IMR-90 (cell line): ENCODE data around the gene CCSER1. TPM values are rescaled to one million over a fixed set of nuclear protein-coding genes. Genes with fewer than 3 reads are reported as not detected.

Source experiments
- ATAC-seq: fragments of 200-7000 bp; cut with Tn5 transposase; 2 replicates; pipeline ENCODE4 v1.9.1; 2020; ENCODE audit warnings: low read depth, mild to moderate bottlenecking, moderate library complexity
- BruUV-seq: library from RNA; stranded (reverse); fragments of 400-500 nt; replicated peaks from 2 replicates; lab custom pipeline; 2021; lab: Mats Ljungman, UMichigan
- CTCF ChIA-PET: fragments of 300-600 bp; formaldehyde crosslinking; extraction: SDS; loops from one replicate; lab custom pipeline; 2021; ENCODE audit warnings: antibody characterized with exemption; lab: Yijun Ruan, JAX
- POLR2A ChIA-PET: fragments of 300-600 bp; sonication (Branson Sonifier 250); formaldehyde crosslinking; loops from one replicate; lab custom pipeline; 2022; ENCODE audit warnings: antibody characterized with exemption; ENCODE audit not compliant: unreplicated experiment; lab: Charles Lee
- DNase-seq: peaks from one replicate; pipeline ENCODE4 v3.0.0; 2013
- H2AFZ ChIP-seq: replicated peaks from 2 replicates; pipeline ENCODE3; 2013; ENCODE audit warnings: low read length, mild to moderate bottlenecking; ENCODE audit not compliant: poor library complexity
- H2AK5ac ChIP-seq: 2 replicates; pipeline ENCODE4 v1.6.1; 2013; ENCODE audit warnings: low read depth, low read length, inconsistent platforms
- H2AK9ac ChIP-seq: replicated peaks from 2 replicates; pipeline ENCODE3; 2013; ENCODE audit warnings: mild to moderate bottlenecking, low read depth, low read length, moderate library complexity; ENCODE audit not compliant: poor library complexity
- H2BK120ac ChIP-seq: 2 replicates; pipeline ENCODE4 v1.6.1; 2013; ENCODE audit warnings: low read depth, low read length, inconsistent platforms
- H2BK15ac ChIP-seq: 3 replicates; pipeline ENCODE4 v1.6.1; 2013; ENCODE audit warnings: low read depth, low read length, inconsistent platforms
- H2BK20ac ChIP-seq: 2 replicates; pipeline ENCODE4 v1.6.1; 2013; ENCODE audit warnings: low read depth, mild to moderate bottlenecking, inconsistent platforms, low read length, moderate library complexity
- H2BK5ac ChIP-seq: 2 replicates; pipeline ENCODE4 v1.6.1; 2013; ENCODE audit warnings: mild to moderate bottlenecking, low read depth, low read length, inconsistent platforms; ENCODE audit not compliant: poor library complexity, severe bottlenecking
- H3K14ac ChIP-seq: replicated peaks from 2 replicates; pipeline ENCODE4 v1.6.1; 2013; ENCODE audit warnings: low read depth, low read length, inconsistent platforms
- H3K18ac ChIP-seq: 2 replicates; pipeline ENCODE4 v1.6.1; 2013; ENCODE audit warnings: low read depth, low read length, control low read depth
- H3K23ac ChIP-seq: 2 replicates; pipeline ENCODE4 v1.6.1; 2013; ENCODE audit warnings: low read depth, low read length, inconsistent platforms
- H3K27ac ChIP-seq: 2 replicates; pipeline ENCODE4 v1.5.1; 2013; ENCODE audit warnings: mild to moderate bottlenecking, control low read depth, low read length; ENCODE audit not compliant: insufficient read depth
- H3K27me3 ChIP-seq: 2 replicates; pipeline ENCODE4 v1.6.1; 2013; ENCODE audit warnings: low read length; ENCODE audit not compliant: control insufficient read depth, insufficient read depth
- H3K36me3 ChIP-seq: 2 replicates; pipeline ENCODE4 v1.6.1; 2013; ENCODE audit warnings: low read length, mixed read lengths; ENCODE audit not compliant: control insufficient read depth, insufficient read depth
- H3K4ac ChIP-seq: 2 replicates; pipeline ENCODE4 v1.6.1; 2013; ENCODE audit warnings: low read depth, low read length, inconsistent platforms
- H3K4me1 ChIP-seq: 2 replicates; pipeline ENCODE4 v1.6.1; 2013; ENCODE audit warnings: low read length, mixed read lengths; ENCODE audit not compliant: control insufficient read depth, insufficient read depth
- H3K4me2 ChIP-seq: 2 replicates; pipeline ENCODE4 v1.6.1; 2013; ENCODE audit warnings: low read depth, mild to moderate bottlenecking, control low read depth, low read length, moderate library complexity
- H3K4me3 ChIP-seq: 2 replicates; pipeline ENCODE4 v1.5.1; 2013; ENCODE audit warnings: low read depth, mild to moderate bottlenecking, control low read depth, low read length, moderate library complexity; ENCODE audit not compliant: insufficient read depth
- H3K56ac ChIP-seq: 2 replicates; pipeline ENCODE4 v1.6.1; 2013; ENCODE audit warnings: low read length, inconsistent platforms; ENCODE audit not compliant: insufficient read depth; ENCODE audit errors: extremely low read depth
- H3K79me1 ChIP-seq, 2 experiments: 2 replicates each; pipeline ENCODE4 v1.6.1; 2013; ENCODE audit warnings: low read length in 2 of 2, inconsistent platforms in 1 of 2, low read depth in 1 of 2
- H3K9ac ChIP-seq: 2 replicates; pipeline ENCODE4 v1.6.1; 2013; ENCODE audit warnings: low read depth, low read length, control low read depth
- H3K9me1 ChIP-seq: 2 replicates; pipeline ENCODE4 v1.6.1; 2013; ENCODE audit warnings: low read length, inconsistent platforms; ENCODE audit not compliant: insufficient read depth
- H3K9me3 ChIP-seq: 2 replicates; pipeline ENCODE4 v1.6.1; 2013; ENCODE audit warnings: low read length; ENCODE audit not compliant: control insufficient read depth, insufficient read depth
- H4K20me1 ChIP-seq: 2 replicates; pipeline ENCODE4 v1.6.1; 2013; ENCODE audit warnings: low read length, inconsistent platforms; ENCODE audit not compliant: insufficient read depth
- H4K5ac ChIP-seq: 2 replicates; pipeline ENCODE4 v1.6.1; 2013; ENCODE audit warnings: mild to moderate bottlenecking, low read depth, low read length, control low read depth
- H4K8ac ChIP-seq, 2 experiments: 2 replicates each; pipeline ENCODE4 v1.6.1; 2013; ENCODE audit warnings: low read depth in 2 of 2, low read length in 2 of 2, control low read depth in 1 of 2, inconsistent platforms in 1 of 2
- H4K91ac ChIP-seq: 2 replicates; pipeline ENCODE4 v1.6.1; 2013; ENCODE audit warnings: low read depth, low read length, inconsistent platforms; ENCODE audit not compliant: insufficient read depth
- BHLHE40 ChIP-seq: fragments of 150-350 bp; IDR thresholded peaks from 2 replicates; pipeline ENCODE4 v1.6.1; 2016; ENCODE audit warnings: mild to moderate bottlenecking, low read depth, low read length
- CEBPB ChIP-seq: IDR thresholded peaks from 2 replicates; pipeline ENCODE4 v1.6.1; 2012; ENCODE audit warnings: low read depth, low read length, improper control_type of control experiment
- CHD1 ChIP-seq: IDR thresholded peaks from 2 replicates; pipeline ENCODE4 v1.6.1; 2012; ENCODE audit warnings: low read depth, low read length, improper control_type of control experiment
- FOS ChIP-seq: fragments of 150-350 bp; IDR thresholded peaks from 2 replicates; pipeline ENCODE4 v1.6.1; 2016; ENCODE audit warnings: low read depth, low read length
- MXI1 ChIP-seq: IDR thresholded peaks from 2 replicates; pipeline ENCODE4 v1.6.1; 2012; ENCODE audit warnings: low read depth, mild to moderate bottlenecking, low read length, moderate library complexity, borderline replicate concordance
- NFE2L2 ChIP-seq: fragments of 150-350 bp; IDR thresholded peaks from 2 replicates; pipeline ENCODE4 v1.6.1; 2016; ENCODE audit warnings: low read depth, mild to moderate bottlenecking, low read length
- POLR2A ChIP-seq: IDR thresholded peaks from 2 replicates; pipeline ENCODE4 v1.6.1; 2012; ENCODE audit warnings: mild to moderate bottlenecking, low read depth, low read length
- RAD21 ChIP-seq: IDR thresholded peaks from 2 replicates; pipeline ENCODE4 v1.6.1; 2012; ENCODE audit warnings: low read length, improper control_type of control experiment
- RCOR1 ChIP-seq: IDR thresholded peaks from 2 replicates; pipeline ENCODE4 v1.6.1; 2012; ENCODE audit warnings: mild to moderate bottlenecking, low read length, improper control_type of control experiment; ENCODE audit not compliant: insufficient replicate concordance
- RFX5 ChIP-seq: IDR thresholded peaks from 2 replicates; pipeline ENCODE4 v1.8.0; 2012; ENCODE audit warnings: low read depth, mild to moderate bottlenecking, low read length, moderate library complexity
- SMC3 ChIP-seq: fragments of 150-350 bp; IDR thresholded peaks from 2 replicates; pipeline ENCODE4 v1.6.1; 2016; ENCODE audit warnings: low read depth, mild to moderate bottlenecking, antibody characterized with exemption, low read length, moderate library complexity
- WGBS, 2 experiments: methylation state at CpG; one replicate each; pipeline versions ENCODE4 v1.1.5 to v1.1.7; 2013; ENCODE audit warnings: missing lambda C conversion rate in 2 of 2; ENCODE audit not compliant: insufficient read length in 1 of 2; ENCODE audit errors: extremely low coverage in 2 of 2; 5-methylcytosine and 5-hydroxymethylcytosine counted together
- dilution Hi-C: fragments of 300-500 bp; cut with HindIII; formaldehyde crosslinking; loops from one replicate; pipeline ENCODE4 v1.14.3; 2018; ENCODE audit warnings: low sequenced_read_pairs; ENCODE audit not compliant: unreplicated experiment
- in situ Hi-C: fragments of 300-500 bp; cut with MboI; formaldehyde crosslinking; loops from 3 replicates; pipeline ENCODE4 v1.14.3; 2019; ENCODE audit warnings: low sequenced_read_pairs, inconsistent platforms, mixed read lengths
- intact Hi-C: fragments of 100-400 bp; cut with micrococcal nuclease; formaldehyde crosslinking; loops from 2 replicates; pipeline ENCODE4 v1.10.0; 2022
- polyA plus RNA-seq, 3 experiments: library from polyadenylated mRNA; depleted of rRNA; stranded (reverse); fragments of >200 nt; gene quantifications; 2 replicates each; pipeline ENCODE4 v1.2.3, GENCODE V29; 2012; ENCODE audit warnings: low replicate concordance in 1 of 3
- total RNA-seq: library from RNA; depleted of rRNA; stranded (reverse); fragments of >200 nt; gene quantifications from 2 replicates; pipeline ENCODE4 v1.2.3, GENCODE V29; 2012
- TF ChIP-seq, protein P1 (sequence below): fragments of 150-350 bp; IDR thresholded peaks from 2 replicates; pipeline ENCODE4 v1.6.1; 2017; ENCODE audit warnings: mild to moderate bottlenecking, antibody characterized with exemption, low read length, low read depth
- TF ChIP-seq, protein P2 (sequence below): conservative IDR thresholded peaks from 2 replicates; pipeline ENCODE4 v1.5.1; 2012; ENCODE audit warnings: mild to moderate bottlenecking, low read depth, low read length, improper control_type of control experiment
- TF ChIP-seq, protein P3 (sequence below): fragments of 150-350 bp; IDR thresholded peaks from 2 replicates; pipeline ENCODE4 v1.6.1; 2016; ENCODE audit warnings: low read depth, mild to moderate bottlenecking, low read length, moderate library complexity, borderline replicate concordance

CCSER1 gene
- total and polyA plus RNA-seq, 2 of the 4 experiments (the other 2 are of a cell fraction): not detected

DNA sequence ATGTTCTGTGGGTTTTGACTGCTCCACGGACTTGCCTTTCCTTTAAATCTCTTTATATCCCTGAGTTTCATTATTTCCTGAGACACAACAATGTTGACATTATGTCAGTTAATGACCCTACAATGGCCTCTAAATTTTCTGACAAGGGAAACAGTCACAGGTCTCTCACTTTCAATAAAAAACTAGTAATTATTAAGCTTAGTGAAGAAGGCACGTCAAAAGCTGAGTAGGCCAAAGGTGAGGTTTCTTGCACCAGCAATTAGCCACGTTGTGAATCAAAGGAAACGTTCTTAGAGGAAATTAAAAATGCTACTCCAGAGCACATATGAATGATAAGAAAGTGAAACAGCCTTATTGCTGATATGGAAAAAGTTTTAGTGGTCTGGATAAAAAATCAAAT lies 1246.4 kb downstream of the CCSER1 start:
- TF ChIP-seq RCOR1 (no peak), RFX5 (no peak), NFE2L2 (no peak), BHLHE40 (no peak), FOS (no peak), CEBPB (no peak), SMC3 (no peak), MXI1 (no peak), RAD21 (no peak), CHD1 (no peak), POLR2A (no peak)
- TF ChIP-seq, protein P1, sequence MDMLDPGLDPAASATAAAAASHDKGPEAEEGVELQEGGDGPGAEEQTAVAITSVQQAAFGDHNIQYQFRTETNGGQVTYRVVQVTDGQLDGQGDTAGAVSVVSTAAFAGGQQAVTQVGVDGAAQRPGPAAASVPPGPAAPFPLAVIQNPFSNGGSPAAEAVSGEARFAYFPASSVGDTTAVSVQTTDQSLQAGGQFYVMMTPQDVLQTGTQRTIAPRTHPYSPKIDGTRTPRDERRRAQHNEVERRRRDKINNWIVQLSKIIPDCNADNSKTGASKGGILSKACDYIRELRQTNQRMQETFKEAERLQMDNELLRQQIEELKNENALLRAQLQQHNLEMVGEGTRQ: no peak
- TF ChIP-seq, protein P2, sequence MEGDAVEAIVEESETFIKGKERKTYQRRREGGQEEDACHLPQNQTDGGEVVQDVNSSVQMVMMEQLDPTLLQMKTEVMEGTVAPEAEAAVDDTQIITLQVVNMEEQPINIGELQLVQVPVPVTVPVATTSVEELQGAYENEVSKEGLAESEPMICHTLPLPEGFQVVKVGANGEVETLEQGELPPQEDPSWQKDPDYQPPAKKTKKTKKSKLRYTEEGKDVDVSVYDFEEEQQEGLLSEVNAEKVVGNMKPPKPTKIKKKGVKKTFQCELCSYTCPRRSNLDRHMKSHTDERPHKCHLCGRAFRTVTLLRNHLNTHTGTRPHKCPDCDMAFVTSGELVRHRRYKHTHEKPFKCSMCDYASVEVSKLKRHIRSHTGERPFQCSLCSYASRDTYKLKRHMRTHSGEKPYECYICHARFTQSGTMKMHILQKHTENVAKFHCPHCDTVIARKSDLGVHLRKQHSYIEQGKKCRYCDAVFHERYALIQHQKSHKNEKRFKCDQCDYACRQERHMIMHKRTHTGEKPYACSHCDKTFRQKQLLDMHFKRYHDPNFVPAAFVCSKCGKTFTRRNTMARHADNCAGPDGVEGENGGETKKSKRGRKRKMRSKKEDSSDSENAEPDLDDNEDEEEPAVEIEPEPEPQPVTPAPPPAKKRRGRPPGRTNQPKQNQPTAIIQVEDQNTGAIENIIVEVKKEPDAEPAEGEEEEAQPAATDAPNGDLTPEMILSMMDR: no peak
- TF ChIP-seq, protein P3, sequence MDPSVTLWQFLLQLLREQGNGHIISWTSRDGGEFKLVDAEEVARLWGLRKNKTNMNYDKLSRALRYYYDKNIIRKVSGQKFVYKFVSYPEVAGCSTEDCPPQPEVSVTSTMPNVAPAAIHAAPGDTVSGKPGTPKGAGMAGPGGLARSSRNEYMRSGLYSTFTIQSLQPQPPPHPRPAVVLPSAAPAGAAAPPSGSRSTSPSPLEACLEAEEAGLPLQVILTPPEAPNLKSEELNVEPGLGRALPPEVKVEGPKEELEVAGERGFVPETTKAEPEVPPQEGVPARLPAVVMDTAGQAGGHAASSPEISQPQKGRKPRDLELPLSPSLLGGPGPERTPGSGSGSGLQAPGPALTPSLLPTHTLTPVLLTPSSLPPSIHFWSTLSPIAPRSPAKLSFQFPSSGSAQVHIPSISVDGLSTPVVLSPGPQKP: no peak
- in situ Hi-C loops (no loop called here), dilution Hi-C loops (no loop called here), intact Hi-C loops (no loop called here)
- BruUV-seq: no TSS peak
- H2AK5ac ChIP-seq: no peak overlapping the region
- WGBS, 2 experiments: no CpG with 5 or more reads among the region's 4 CpGs
- no peaks in the 10 kb centered on the region for H3K9me1 ChIP-seq
- POLR2A ChIA-PET: no interaction called here
- no peak overlapping the region for H2AFZ ChIP-seq
- no peaks in the 10 kb centered on the region for H3K27me3 ChIP-seq
- no peaks in the 10 kb centered on the region for H3K79me1 ChIP-seq
- H4K8ac ChIP-seq: no peak overlapping the region
- no peak overlapping the region for H3K4ac ChIP-seq
- no peak overlapping the region for H3K23ac ChIP-seq
- H3K9me3 ChIP-seq: no peaks in the 10 kb centered on the region
- no peak overlapping the region for H3K18ac ChIP-seq
- no peak overlapping the region for H2BK5ac ChIP-seq
- H4K91ac ChIP-seq: no peak overlapping the region
- no peak overlapping the region for H2BK15ac ChIP-seq
- H3K36me3 ChIP-seq: no peaks in the 10 kb centered on the region
- H2AK9ac ChIP-seq: no peak overlapping the region
- no peak overlapping the region for H3K27ac ChIP-seq
- H3K14ac ChIP-seq: no peak overlapping the region
- no peak overlapping the region for H3K9ac ChIP-seq
- H3K56ac ChIP-seq: no peak overlapping the region
- no peak for DNase-seq
- no peak overlapping the region for H3K4me2 ChIP-seq
- no peak overlapping the region for H4K5ac ChIP-seq
- H2BK20ac ChIP-seq: no peak overlapping the region
- H3K4me3 ChIP-seq: no peak overlapping the region
- H2BK120ac ChIP-seq: no peak overlapping the region
- CTCF ChIA-PET: no interaction called here
- no peaks in the 10 kb centered on the region for H3K4me1 ChIP-seq
- no peak for ATAC-seq
- H4K20me1 ChIP-seq: no peaks in the 10 kb centered on the region
